CD4-positive, alpha-beta T cell treated with Interleukin-1 beta for 1 hour (primary cell): Measurements from ENCODE around the gene ARAP1.

Experiments used
- DNase-seq, 2 donors: peaks; one replicate each; pipeline ENCODE4 v3.0.0-alpha.2; 2020 to 2022

Gene ARAP1

GRCh38 chr11:72721689-72722049 lies 30.5 kb downstream of the ARAP1 start:
- DNase-seq = peak; percentile 46 to 47

DNA sequence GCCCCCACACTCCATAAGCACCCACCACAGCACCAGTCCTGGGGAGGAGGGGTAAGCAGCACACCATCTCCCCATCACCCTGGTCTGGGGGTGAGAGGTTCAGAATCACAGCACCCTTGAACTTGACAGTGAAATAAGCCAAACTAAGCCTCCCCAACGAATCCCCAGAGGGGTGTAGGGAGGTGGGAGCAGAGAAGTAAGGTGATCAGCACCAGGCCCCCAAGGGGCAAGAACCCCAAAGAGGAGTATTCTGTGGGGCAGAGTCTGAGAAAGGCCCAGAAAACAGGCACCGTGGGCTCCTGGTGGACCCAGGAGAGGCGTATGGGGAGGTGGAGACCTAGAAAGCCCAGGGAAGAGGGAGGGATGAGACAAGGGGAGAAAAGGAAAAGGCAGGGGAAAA lies 30.9 kb downstream of the ARAP1 start:
- DNase-seq = no peak

- no peak for DNase-seq
Measured at GRCh38 chr11:72720784-72721183, 31.4 kb downstream of the ARAP1 start.

DNA sequence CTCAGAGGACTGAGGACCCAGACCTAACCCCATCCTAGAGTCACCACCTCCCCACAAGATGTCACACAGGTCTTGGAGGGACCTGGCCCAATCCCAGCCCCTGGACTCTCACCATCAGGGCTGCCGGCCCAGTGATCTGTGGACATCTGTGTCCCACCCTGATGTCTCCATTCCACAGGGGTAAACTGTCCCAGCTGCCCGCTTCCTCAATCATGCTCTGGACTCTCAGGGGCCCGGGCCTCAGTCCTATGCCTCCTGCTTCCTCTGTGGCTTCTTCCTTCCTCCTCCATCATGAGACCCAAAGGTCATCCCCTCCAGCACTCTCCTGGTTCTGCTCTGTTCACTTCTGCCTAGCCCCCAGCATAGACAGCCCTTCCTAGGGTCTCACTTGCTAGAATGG lies 32.2 kb downstream of the ARAP1 start:
- no peak for DNase-seq

- DNase-seq = no peak
Measured at GRCh38 chr11:72719551-72719950, 32.7 kb downstream of the ARAP1 start.

DNA sequence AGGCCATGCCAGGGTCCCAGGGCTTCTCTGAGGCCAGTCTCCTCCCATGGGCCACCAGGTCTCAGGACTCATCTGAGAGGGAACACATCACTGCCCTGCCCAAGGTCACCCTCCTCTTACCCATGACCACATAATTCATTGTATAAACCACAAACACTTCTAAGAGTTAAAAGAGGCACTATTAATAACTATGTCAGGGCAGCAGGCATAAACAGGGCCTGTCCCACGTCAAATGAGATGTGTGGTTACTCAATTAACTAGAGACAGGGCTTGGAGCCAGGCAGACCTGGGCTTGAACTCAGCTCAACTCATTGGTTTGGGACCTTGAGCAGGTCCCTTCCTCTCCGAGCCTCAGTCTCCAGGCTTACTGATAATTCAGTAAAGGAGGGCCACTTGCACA lies 33.1 kb downstream of the ARAP1 start:
- DNase-seq = no peak

DNA sequence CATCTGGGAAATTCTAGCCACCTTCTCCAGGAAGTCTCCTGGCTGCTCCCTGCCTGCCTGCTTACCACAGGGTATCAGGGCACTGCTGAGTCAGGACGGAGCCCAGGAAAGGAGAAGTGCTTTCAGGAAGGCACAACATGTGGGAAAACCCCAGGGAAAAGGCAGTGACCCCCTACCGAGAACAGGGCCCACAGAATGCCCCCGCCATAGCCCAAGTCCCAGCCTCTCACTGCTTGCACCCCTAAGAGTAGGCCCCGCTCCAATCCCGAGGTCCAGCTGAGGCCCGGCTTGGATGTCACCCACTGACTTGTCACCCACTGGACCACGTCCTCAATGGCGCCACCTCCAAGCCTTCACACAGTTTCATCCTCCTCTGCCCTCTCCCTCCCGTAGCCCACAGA lies 34.1 kb downstream of the ARAP1 start:
- DNase-seq = no peak

DNA sequence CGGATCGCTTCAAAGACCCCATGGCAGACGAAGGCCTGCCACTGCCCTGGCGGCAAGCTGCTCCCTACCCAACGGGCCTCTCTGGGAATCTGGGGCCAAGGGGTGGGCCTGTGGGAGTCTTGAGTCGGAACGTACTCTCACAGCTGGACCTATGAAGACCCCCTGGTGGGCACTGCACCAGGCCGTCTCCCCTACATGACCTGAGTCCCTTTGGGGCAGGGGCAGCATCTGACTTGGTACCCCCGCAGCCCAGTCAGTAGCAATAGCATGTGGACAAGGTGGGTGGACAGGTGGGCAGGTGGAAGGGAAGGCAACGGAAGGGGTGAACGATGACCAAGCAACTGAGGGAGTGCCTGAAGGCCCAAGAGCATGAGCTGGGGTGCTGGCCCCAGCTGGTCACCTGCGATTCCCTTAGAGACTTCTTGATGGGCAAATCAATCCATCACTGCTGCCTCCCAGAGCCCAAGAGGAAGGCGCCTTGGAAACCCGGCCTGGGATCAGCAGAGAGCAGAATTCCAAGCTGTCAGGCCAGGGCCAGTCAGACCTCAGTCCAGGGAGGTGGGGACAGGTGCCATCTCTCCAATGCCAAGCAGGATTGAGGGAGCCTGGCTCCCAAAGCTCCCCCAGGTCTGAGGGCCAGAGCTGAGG lies 35.3 kb downstream of the ARAP1 start:
- DNase-seq = no peak

DNA sequence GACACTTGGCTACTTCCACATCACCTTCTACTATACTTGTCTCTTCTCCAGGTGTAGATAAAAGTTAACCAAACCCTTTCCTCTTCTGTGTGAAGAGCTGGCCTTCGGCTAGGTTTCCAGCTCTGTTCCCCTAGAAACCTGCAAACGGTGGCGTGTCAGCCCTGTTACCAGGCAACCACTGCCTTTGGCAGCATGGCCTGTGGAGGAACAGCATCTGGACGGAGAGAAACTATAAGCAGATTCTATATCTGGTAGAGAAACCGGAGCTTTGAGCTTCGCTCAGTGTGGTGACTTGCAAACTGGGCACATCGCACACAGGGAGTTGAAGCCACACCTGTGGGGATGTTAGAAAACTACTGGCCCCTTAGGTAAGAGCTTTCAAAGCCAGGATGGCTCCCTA lies 35.9 kb downstream of the ARAP1 start:
- no peak for DNase-seq

GRCh38 chr11:72712841-72713240 lies 39.4 kb downstream of the ARAP1 start:
- DNase-seq = no peak

GRCh38 chr11:72712168-72712751 lies 39.9 kb downstream of the ARAP1 start:
- DNase-seq = peak in 1 of 2 donors; percentile 35

- no peak for DNase-seq
Measured at GRCh38 chr11:72711141-72711540, 41.1 kb downstream of the ARAP1 start.

DNA sequence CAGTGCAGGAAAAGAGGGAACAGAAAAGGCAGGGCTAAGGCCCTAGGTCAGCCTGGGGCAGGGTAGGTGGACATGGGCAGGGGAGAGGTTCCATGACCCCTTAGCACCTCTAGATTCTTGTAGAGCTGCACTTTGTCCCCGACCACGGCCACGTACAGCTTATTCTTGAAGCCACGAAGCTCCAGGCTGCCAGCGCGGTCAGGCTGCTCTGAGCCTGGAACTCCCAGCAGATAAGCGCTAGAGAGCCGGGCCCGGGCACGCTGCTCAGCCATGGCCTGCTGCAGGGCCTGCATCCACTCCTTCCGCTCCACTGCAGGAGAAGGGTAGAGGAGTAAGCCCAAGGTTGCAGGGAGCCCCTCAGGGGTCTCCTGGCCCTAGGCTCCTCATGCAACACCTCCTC lies 41.9 kb downstream of the ARAP1 start:
- DNase-seq = no peak

DNA sequence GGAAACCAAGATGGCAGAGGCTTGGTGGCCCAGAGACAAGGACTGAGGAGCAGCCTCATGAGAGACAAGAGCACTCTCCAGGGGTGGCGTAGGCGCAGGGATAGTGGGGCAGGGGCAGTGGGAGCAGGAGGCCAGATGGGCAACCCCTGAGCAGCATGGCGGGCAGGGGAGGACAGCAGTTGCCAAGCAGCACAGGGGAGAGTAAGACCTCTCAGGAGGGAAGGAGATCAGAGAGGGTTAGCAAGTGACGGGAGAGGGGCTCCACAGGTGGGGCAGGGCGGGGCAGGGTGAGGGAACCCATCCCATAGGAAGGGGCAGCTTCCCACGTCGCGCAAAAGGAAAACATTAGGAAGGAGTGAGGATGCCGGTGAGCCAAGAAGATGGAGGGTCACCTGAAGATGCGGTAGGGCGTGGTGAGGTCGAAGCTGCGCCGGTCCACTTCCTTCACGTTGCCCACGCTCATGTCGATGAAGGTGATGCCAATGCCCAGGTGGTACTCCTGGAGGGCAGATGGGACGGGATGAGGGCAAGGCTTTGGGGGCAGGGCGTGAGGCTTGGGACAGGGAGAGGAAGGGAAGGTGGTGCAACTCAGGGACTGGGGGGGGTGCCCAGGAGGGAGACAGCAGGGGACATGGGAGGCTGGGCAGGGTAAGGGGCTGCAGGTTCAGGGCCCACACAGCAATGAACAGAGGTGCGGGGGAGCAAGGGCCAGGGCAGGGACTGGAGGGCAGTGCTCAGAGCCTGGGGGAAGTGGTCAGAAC lies 42.5 kb downstream of the ARAP1 start:
- DNase-seq = no peak

GRCh38 chr11:72707032-72707431 lies 45.2 kb downstream of the ARAP1 start:
- DNase-seq = no peak

GRCh38 chr11:72706579-72706978 lies 45.6 kb downstream of the ARAP1 start:
- no peak for DNase-seq

DNA sequence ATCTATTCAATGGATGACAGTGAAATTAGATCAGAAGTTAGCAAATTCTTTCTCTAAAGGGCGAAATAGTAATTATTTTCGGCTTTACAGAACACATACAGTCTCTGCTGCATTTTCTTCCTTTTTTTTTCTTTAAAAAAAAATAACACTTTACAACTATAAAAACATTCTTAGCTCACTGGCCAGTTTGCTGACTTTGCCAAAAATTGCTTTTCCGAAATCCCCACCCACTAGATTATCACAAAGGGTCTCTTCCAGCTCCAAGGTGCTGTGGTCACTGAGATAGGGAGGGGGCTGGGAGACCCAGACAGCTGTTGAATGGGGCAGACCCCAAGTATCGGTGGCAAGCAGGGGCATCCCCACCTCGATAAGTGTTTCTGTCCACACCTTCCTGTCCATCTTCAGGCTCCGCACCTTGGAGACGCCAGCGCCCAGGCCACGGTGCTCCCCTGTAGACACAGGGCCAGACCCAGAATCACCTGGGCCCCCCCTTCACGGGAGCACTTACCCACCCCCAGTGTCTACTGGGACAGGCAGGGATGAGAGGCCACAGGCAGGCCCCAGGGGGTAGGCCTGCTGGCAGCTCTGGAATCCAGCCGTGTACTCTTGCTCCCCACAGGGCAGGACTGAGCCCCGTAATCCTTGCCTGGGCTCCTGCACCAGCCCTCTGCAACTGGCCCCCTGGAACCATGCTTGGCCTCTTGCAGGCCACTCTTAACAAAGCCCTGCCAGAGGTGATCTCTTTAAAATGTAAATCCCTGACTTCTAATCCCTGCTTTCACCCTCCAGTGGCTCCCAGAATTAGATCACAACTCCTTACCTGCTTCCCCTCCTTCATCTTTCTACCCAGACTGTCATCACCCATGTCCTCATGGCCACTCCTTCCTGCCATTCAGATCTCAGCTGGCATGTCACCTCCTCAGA lies 46.5 kb downstream of the ARAP1 start:
- DNase-seq = no peak

GRCh38 chr11:72704783-72705265 lies 47.4 kb downstream of the ARAP1 start:
- no peak for DNase-seq

GRCh38 chr11:72704028-72704782 lies 48.0 kb downstream of the ARAP1 start:
- DNase-seq = no peak

GRCh38 chr11:72703267-72704008 lies 48.8 kb downstream of the ARAP1 start:
- DNase-seq = no peak

DNA sequence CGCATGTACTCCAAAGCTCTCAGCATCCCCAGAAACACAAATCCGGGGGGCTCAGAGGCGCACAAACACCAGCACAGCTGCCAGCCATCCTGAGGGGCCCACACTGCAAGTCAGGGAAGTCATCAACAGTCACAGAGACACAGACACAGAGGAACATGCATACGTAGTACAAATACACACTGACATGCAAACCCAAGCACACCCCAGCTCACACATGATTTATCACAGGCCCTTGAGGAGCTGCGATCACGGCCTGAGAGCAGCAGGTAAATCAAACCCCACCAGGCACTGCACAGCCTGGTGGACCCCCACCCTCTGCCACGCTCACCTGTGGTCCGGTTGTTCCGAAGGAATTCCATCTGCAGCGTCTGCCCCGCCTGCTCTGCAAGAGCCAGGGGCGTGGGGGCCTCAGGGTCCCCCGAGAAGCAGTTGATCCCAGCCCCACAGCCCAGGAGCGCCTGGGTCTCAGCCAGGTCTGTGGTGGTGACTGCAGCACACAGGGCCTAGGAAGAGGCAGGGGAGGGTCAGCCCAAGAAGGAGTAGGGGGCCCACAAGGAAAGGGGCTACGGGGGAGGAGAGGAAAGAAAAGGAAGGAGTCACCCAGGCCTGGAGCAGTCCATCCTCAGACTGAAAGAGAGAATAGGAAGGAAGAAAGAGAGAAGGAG lies 49.5 kb downstream of the ARAP1 start:
- DNase-seq = no peak
